ENCODE measurements around the gene DAB1.
A peak's percentile ranks its signal among the peaks of the same experiment; 100 is the strongest.

Gene DAB1

GRCh38 chr1:57067863-57068262 lies 356.0 kb downstream of the DAB1 start:
- no peak for DNase-seq (ENCODE audit: low spot score)

- DNase-seq (ENCODE audit: low spot score), result no peak
Measured at GRCh38 chr1:57066980-57067610, 356.8 kb downstream of the DAB1 start.

DNA sequence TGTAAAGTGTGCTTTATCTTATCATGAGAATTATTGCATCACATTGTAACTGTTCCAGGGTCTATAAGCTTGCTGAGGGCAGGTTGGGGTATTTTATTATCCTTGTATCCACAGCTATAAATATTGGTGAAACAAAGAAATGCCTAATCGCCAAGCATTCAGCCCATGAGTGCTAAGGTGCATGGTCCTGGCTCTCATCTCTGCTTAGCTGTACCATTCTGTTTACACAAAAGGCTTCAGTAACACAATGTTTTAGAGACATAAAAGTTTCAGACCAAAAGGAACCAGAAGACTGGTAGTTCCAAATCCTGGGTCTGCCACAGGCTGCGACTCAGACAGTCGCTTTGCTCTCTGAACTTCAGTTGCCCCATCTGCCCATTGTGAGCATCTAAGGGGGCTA lies 358.4 kb downstream of the DAB1 start:
- DNase-seq (ENCODE audit: low spot score), result no peak

GRCh38 chr1:57064379-57065140 lies 359.3 kb downstream of the DAB1 start:
- no peak for DNase-seq (ENCODE audit: low spot score)

DNA sequence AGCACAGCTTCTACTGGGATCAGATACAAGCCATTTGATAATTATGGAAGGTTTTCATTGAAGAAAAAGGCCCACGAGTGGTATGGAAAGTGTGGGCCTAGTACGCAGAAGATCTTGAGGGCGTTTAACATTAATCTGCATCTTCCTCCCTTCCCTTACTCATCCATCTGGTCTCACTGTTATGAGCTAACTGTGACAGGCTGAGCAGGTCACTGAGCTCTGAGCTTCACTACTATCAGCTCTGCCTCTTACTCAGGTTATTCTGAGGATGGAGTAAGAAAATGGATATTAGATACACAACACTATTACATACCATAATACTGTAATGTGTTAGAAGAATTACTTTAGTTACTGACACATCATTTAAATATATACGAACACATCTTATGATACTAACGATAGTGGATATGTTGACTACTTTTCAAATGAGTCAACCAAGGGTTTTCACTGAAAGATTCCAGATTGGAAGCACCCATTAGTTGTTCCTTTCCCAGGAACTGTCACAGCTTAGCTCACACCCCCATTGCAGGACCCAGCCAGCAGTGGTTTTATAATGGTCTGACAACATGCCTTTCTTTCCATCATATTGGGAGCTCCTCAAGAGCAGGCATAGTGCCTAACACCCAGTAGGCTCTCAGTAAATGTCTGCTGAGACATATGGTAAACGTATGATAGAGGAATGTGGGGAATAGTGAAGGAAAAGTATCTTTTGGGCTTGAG lies 360.3 kb downstream of the DAB1 start:
- no peak for DNase-seq (ENCODE audit: low spot score)

GRCh38 chr1:57061369-57061768 lies 362.5 kb downstream of the DAB1 start:
- peak; percentile 2 for DNase-seq (ENCODE audit: low spot score)

DNA sequence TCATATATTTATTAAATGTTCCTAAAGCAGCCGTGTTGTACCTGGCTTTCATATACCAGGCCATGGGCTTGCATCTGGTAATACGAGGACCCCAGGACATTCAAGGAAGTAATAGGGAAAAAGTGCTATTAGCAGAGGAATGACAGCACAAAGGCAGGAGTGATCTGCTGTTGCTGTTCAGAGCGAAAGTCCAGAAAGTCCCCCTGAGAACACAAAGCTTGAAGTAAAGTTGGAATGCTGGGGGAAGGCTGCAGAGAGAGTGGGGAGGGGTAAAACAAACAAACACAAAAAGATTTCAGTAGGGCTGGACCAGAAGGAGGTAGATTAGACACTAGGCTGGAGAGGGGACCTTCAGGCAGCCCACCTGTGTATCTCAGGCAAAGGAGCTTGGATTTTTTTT lies 363.4 kb downstream of the DAB1 start:
- DNase-seq (ENCODE audit: low spot score), result no peak

DNA sequence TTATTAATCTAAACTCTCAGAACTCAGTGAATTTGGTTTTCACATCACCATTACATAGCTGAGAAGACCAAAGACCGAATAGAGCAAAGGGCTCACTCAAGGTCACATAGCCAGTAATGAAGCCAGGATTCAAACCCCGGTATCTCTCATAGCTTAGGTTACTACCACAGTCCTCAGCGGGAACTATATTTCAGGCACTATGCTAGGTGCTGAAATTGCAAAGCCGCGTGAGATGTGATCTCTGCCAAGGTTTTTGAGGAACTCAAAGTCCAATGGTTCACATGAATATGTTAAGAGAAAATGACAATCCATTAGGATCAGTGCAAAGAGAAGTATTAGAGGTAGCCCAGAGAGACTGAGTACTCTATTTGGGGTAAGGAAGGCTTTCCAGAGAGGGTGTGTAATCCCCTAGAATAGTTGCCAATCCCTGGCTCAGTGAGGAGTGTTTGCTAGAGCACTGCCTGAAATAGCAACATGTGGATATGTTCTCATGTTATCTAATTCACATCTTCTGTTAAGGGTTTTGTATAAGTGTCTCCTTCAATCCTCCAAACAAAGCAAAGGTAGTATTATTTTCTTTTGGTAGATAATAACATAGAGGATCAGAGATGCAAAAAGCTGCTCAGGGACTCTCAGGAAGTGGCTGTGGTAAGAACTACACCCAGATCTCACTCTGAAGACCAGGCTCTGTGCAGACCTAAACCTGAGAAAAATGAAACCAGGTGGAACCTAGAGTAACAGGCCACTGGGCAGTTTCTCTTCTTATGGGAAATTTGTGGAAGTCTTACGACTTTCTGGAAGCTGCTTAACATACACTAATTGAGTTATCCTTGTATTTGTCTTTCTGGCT lies 365.0 kb downstream of the DAB1 start:
- no peak for DNase-seq (ENCODE audit: low spot score)

DNA sequence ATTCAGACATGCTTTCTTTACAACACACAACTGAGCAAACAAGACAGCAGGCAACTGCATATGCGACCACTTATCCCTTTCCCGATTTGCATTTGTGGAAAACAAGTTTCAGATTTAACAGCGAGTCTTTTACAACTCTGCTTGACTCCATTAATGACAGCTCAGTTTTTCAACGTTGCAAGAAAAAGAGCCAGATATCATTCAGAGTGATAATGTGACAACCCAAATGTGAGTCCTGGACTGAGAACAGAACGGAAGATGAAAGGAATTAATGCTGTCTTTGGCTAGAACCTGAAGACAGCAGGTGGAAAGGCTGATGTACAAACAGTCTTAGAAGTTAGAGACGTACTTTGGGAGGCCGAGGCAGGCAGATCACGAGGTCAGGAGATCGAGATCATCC lies 375.0 kb downstream of the DAB1 start:
- no peak for DNase-seq (ENCODE audit: low spot score)

- DNase-seq (ENCODE audit: low spot score), result no peak
Measured at GRCh38 chr1:57046462-57046861, 377.4 kb downstream of the DAB1 start.

DNA sequence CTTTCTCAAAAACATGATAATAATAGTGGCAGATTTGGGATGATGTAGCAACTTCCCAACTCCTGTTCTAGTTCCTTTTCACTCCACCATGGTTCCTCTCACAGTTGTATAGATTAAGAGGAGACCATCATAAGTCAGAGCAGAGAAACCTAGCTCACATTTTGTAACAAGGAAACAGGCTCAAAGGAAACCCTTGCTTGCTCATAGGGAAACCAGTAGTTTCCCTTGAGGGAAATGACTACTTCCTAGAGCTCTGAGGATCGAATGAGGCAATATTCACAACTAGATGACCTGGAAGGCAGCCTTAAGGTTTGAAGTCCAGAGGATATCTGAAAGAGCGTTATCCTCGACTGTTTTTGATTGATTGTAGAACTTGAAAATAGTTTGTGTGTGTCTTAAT lies 382.0 kb downstream of the DAB1 start:
- DNase-seq (ENCODE audit: low spot score), result no peak

DNA sequence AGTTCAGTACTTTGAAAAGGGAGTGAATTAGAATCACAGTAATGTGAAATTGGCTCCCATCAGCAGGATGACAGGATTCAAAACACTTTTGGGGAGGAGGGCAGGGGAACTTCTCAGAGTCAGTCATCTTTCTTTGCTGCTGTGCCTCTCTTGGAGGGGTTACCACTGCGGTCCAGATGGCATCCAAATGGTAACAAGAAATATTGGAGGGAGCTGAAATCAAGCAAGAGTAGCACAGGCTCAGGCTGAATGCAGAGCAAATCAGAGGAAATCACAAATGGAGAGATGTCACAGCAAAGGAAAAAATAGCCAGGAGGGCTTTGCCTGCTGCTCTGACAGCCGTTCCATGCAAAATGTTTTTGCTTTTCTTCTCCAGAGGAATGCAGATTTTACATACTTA lies 383.0 kb downstream of the DAB1 start:
- DNase-seq (ENCODE audit: low spot score), result no peak

- DNase-seq (ENCODE audit: low spot score), result no peak
Measured at GRCh38 chr1:57036641-57037579, 386.9 kb downstream of the DAB1 start.

- no peak for DNase-seq (ENCODE audit: low spot score)
Measured at GRCh38 chr1:57034713-57035112, 389.1 kb downstream of the DAB1 start.

DNA sequence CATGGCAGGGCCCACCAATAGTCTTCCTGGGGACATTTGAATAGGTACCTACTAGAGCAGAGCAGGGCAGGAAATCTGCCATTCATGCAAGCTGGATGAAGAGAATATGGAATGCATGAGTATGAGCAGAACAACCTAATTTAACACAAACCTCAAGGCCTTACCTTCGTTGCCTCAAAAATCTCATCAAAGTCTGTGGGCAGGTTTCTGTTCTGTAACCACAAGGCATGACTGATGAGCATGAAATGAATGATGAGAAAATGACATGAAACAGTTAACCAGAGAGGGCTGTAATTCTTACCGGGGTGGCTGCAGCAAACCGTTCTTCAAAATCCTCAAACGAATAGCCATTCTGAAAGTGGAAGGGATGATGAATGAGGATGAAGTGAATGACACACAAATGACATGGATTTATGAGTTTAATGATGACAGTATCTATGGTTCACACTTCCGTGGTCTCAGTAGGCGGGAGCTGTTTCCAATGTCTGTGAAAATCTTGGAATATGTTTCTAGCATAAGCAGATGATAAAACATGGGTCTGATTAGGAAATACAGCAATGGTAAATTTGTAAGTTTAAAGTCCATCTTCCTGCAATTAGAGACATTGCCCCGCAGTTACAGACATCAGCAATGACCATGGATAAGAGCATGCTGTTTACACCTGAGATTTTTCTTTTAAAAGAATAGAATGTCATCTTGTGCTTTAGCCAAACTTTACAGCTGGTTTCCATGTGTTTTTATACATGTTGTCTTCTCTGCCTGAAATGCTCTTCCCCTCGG lies 390.4 kb downstream of the DAB1 start:
- DNase-seq (ENCODE audit: low spot score), result no peak

DNA sequence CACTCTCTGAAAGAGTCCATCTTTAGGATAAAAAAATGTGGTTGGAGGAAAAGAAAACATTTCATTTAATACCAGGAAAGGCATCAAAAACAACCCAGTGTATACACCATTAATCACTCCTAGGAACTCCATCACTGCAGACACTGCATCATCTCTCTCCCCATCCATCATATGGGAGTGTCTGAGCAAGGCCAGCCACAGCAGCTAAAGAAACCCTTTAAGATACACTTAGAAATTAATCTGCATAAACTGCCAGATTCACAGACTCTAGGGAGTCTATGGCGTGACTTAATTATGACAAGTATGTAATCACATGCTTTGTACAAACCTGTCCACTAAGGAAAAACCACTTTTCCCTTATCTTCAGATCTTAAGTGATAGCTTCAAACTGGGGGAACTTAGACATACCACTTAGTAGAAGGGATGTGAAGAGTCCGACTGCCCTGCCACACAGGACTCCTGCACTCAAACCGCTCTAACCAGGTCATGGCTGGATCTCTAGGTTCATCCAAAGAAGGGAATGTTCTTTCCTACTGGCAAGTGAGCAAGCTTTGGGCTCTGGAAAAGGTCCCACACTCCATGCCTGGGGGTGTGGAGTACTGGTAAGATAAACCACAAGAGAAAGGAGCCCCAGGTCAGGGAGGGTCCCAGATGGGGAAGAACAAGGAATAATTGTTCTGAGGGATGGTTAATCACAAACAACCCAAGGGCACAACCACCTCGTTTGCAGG lies 397.1 kb downstream of the DAB1 start:
- no peak for DNase-seq (ENCODE audit: low spot score)

DNA sequence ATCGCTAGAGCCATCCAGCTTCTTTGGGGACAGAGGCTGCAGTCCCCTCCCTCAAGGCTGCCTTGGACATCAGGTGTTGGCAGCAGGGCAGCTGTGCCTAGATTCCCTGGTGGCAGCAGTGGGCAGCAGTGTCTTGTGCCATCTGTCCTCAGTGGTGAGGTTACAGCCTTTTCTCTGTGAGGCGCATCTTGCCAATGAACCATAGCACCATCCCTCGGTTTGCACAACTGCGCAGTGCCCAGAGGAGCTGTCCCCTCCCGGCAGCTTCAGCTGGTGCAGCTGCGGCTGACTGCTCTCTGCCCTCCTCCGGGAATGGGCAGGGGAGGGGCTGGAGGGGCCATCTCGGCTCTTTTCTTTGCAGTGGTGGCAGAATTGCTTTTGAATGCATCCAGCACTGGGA lies 399.0 kb downstream of the DAB1 start:
- DNase-seq (ENCODE audit: low spot score), result no peak

GRCh38 chr1:57024428-57024827 lies 399.4 kb downstream of the DAB1 start:
- no peak for DNase-seq (ENCODE audit: low spot score)

DNA sequence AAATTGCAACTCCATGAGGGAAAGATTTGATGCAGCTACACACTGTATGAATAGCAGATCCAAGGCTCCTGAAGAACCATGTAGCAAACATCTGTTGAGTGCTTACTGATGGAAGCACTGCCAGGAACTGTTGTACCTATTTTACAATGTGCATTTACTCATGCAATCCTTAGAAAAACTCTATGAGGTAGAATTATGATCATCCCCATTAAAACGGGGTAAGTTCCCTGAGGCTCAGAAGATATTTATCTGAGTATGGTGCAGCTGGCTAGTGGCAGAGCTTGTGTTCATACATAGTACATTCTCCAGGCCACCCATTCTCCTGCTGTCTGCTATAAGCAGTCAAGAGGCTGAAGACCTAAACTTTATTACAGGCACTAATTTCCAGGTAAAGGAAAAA lies 403.6 kb downstream of the DAB1 start:
- no peak for DNase-seq (ENCODE audit: low spot score)
